ENCODE results near the gene UGT2B17.
"Not testable (repeated sequence)": the region's sequence is repeated elsewhere in the genome, so short reads cannot be mapped to it uniquely, and the experiment has no call there.

DNA sequence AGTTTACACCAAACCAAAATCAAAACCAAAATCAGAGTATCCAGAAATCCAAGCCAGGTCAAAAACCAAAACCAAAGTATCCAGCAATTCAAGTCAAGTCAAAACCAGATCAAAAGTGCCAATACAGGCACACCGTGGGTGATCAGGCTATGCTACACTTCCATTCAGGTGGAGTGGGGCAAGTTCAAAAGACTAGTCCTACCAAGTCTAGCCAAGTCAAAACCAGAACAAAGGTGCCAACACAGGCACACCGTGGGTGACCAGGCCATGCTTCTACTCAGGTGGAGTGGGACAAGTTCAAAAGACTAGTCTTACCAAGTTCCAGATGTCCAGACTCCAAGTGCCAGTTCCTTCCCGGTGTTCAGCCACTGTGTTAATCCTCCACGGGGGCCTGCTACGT lies 486 bp downstream of the UGT2B17 start:
- TF ChIP-seq, protein P1, sequence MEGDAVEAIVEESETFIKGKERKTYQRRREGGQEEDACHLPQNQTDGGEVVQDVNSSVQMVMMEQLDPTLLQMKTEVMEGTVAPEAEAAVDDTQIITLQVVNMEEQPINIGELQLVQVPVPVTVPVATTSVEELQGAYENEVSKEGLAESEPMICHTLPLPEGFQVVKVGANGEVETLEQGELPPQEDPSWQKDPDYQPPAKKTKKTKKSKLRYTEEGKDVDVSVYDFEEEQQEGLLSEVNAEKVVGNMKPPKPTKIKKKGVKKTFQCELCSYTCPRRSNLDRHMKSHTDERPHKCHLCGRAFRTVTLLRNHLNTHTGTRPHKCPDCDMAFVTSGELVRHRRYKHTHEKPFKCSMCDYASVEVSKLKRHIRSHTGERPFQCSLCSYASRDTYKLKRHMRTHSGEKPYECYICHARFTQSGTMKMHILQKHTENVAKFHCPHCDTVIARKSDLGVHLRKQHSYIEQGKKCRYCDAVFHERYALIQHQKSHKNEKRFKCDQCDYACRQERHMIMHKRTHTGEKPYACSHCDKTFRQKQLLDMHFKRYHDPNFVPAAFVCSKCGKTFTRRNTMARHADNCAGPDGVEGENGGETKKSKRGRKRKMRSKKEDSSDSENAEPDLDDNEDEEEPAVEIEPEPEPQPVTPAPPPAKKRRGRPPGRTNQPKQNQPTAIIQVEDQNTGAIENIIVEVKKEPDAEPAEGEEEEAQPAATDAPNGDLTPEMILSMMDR (IDR thresholded peaks at IDR 0.05), result not testable (repeated sequence)
- not testable (repeated sequence) for TF ChIP-seq POLR2AphosphoS5, POLR2A (IDR thresholded peaks at IDR 0.05)
